Subcutaneous adipose tissue (tissue), 4 donors: ENCODE data around the gene NSMF. TPM values are rescaled to one million over a fixed set of nuclear protein-coding genes. Genes with fewer than 3 reads are reported as not detected.

Experiments used
- CTCF ChIP-seq: fragments of 450-650 bp; IDR thresholded peaks from one replicate; pipeline ENCODE4 v1.5.1; 2016; ENCODE audit warnings: low read depth, mild to moderate bottlenecking, control low read depth, antibody characterized with exemption, moderate library complexity
- total RNA-seq, 4 donors: library from RNA; depleted of rRNA; stranded (reverse); fragments of >200 nt; gene quantifications; one replicate each; pipeline ENCODE4 v1.1.0, GENCODE V29; 2016

The NSMF gene
- total RNA-seq, 4 donors from 2014 or later, result 17.7 to 37.5 (median 25.2) TPM

DNA sequence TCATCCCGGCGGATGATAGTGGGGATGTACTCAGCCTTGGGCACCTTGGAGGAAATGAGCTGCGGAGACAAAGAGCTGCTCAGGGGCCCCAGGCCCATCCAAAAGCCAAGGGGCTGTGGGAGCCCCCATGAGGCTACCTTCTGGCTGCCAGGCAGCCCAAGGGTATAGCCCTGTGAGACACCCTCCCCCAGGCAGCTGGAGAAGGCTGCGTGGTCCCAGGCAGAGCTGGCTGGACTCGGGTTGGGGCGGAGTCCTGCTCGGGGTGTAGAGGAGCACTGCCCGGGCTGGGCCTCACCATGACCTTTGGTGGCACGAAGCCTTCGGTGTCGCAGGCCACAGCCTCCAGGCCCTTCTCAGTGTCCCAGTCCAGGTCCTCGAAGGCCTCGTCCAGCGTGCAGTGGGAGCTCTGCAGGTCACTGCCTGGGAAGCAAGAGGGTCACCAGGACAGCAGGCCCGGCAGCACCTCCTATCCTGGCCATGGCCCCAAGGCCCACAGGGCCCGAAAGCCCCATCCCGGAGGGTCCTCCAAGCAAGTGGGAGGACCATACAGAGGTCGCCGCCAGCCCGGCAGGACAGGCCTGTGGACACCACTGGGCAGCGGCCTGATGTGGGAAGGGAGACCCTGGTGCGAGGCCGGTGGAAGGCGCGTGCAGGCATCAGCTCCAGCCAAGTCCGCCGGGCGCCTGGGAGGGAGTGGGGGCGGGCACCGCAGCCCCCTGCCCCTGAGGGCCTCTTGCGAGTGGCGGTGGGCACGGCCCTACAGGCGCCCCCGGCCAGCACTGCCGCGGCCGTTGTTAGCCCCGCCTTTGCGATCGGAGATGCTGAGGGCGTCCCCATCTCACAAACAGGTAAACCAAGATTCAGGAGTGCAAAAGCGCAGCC lies 6.1 kb downstream of the NSMF start:
- no peak for TF ChIP-seq CTCF

DNA sequence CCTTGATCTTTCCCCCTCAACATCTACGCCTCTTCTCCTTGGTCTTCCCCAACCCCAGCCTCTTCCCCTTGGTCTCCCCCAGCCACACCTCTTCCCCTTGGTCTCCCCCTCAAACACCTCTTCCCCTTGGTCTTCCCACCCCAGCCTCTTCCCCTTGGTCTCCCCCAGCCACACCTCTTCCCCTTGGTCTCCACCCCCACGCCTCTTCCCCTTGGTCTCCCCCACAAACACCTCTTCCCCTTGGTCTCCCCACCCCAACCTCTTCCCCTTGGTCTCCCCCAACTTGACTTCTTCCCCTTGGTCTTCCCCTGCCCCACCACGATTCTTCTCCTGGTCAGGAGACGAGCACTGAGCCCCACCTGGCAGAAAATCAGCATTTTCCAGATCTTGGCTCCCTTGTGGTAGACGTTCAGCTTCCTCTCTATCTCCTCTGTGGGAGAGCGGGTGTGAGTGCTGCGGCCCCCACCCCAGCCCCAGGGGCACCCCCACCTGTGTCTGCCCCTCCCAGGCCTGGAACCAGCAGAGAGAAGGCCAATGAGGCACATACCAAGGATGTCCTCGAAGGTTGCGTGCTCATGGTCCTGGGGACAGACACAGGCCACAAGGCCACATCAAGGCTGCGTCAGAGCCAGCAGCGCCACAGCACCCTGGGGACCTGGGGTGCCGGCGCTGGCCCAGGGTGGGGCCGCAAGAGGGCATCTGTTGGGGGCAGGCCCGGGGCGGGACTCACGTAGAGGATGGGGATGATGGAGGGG lies 7.0 kb downstream of the NSMF start:
- TF ChIP-seq CTCF, result no peak

DNA sequence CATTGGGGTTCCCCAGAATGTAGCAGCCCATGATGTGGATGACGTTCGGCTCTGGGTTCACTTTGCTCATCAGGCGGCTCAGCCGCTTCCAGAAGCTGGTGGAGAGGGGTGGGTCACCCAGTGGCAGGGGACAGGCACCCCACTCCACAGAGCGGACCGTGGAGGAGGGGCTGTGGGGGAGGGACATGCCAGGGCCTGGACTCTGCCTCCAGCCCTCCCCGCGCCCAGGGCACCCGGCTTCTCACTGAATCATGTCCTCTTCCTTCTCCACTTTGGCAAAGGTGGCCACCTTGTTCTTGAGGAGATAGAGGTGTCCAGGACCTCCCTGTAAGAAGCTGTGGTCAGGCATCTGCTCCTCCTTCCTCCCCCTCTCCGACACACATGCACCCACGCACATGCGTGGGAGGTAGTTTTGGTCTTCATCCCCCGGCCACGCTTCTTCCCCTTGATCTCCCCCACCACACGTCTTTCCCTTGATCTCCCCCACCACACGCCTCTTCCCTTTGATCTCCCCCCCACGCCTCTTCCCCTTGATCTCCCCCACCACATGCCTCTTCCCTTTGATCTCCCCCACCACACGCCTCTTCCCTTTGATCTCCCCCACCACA lies 9.1 kb downstream of the NSMF start:
- no peak for TF ChIP-seq CTCF

DNA sequence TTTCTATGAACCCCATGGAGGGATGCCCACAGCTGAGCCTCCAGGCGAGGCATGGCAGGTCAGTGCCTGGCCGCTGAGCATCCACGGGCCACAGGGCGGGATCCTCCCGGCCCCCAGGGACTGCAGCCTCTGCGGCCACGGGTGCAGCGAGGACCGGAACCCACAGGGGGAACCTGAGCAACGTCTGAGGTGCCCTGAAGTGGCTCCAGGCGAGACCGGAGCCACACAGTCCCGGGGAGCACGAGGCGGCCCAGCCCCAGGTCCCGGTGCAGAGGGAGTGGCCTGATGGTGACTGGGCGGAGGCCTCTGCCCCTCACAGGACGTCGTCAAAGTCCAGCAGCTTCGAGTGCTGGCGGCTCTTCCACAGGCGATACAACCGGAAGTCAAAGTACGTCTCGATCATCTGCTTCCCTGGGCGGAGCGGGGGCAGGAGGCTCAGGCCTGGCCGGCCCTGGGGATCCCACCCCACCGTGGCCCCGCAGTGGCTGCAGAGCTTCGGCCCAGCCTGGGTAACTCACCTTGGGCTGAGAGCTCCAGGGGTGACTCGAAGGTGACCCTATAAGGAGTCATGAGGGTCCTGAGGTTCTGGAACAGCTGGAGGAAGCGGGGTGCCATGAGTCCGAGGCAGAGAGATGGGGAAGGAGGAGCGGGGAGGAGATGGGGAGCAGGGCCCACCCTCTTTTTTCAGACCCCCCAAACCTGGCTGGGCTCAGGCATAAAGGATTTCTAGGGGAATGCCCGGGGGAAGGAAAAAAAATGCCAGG lies 9.9 kb downstream of the NSMF start:
- no peak for TF ChIP-seq CTCF

DNA sequence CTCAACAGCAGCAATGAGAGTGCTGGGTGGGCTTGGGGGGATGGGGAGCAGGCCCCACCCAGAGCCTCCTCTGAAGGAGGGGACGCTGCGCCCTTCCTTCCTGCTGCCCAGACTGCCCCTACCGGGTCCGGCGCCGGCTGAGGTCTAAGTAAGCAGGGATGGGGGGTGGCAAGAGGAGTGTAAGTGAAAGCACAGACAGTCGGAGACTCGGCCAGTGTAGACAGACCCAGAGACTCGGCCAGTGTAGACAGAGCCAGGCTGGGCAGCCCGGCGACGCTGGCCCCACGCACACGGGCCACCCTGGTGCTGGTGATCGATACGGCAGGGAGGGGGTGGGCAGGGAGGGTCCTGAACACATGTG lies 10.6 kb downstream of the NSMF start:
- no peak for TF ChIP-seq CTCF

DNA sequence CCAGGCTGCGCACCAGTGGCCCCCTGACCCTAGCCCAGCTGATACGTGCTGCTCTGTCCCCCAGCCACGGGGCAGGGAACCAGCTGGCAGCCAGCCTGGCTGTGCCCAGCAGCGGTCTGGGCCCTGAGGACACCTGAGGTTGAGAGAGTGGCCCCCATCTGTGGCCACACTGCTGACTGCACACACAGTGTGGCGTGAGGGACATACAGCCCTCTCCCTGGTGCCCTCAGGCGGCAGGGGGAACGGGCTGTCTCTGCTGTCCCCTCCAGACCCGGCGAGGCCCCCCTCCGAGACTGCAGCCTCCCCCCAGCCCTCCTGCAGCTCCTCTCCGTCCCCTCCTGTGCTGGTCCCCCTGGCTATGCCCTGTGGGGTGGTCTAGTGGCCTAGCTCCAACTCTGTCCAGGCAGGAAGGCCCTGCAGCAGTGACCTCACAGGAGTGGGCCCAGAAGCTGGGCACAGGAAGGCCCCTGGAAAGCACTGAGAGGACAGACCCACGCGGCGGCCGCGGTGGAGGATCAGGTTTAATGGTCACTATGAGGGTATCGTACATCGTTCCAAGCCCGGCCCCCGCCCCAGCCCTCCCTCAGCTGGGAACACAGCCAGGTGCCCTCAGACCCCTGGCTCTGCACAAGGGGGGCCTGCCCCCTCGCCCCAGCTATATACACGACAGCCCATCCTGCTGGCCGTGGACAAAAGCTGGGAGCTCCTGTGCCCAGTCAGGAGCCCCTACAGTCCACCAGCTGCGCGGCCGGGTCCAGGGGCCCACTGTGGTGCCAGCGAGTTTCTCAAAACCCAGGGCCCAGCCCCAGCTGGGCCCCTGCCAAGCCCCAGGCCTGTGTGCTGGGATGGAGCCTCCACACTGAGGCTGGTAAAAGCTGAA lies 11.2 kb downstream of the NSMF start:
- TF ChIP-seq CTCF, result no peak
